Measurements from ENCODE around the gene UBQLN1.
"Not testable (repeated sequence)": the region's sequence is repeated elsewhere in the genome, so short reads cannot be mapped to it uniquely, and the experiment has no call there.

The UBQLN1 gene

DNA sequence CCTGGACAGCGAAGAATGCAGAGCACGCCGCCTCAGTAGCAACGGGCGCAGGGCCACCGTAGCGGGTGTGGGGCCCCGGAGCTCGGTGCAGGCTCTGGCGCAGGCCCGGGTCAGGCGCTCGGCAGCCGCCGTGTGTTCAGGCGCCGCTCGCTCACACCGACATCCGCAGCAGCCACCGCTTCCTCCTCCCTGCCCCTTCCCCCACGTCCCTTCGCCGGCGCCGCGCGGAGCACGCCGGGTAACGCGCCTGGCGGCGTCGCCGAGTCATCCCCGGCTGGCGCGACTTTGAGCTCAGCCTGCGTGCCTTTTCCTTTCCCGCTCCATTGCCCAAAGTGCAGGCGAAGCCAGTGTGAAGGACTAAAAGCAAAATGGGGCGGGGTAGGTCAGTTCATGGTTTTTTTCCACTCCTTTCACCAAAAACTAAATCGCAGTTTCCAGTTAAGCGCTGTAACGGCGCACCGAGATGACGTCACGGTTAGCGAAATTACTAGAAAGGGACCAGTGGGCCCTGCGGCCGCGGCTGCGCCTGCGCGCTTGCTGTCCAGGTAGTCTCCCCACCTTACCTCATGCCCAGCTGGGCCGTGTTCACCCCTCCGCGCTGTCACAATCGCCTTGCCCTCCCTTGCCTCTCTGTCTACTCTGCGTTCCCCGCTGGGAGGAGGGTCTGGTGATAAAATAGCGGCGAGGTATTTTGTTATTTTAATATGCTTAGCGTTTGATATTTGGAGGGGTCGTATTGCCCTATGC is at the start of gene UBQLN1:
Gene UBQLN1, minus strand, starts transcription at position 191 of the 747 bp plus-strand sequence. CDS start 279 bp downstream, outside the sequence.
- DNase-seq (ENCODE audit: low read depth): peak; percentile 92

- DNase-seq (ENCODE audit: low read depth): no peak
Measured at GRCh38 chr9:83754383-83754977, 46.7 kb upstream of the UBQLN1 start.

GRCh38 chr9:83749706-83750105 is 41.9 kb upstream of the UBQLN1 start:
- DNase-seq (ENCODE audit: low read depth): no peak

DNA sequence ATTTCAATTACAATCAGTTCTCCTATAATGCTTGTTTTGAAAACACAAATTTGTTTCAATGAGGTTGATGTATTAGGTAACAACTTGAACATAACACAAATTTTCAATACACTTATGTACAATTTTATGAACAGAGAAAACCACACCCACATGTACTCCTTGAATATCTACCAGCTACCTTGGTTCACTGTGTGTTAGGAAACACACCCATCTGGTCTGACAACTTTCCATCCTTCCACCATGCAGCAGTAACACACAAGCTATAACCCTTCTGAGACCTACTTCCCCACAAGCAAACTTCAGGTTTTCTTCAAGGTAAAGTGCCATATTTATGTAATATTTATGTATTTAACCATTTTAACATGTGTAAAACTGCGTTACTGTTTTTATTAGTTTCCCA is 36.4 kb upstream of the UBQLN1 start:
- DNase-seq (ENCODE audit: low read depth): no peak

- no peak for DNase-seq (ENCODE audit: low read depth)
Measured at GRCh38 chr9:83733739-83734138, 26.0 kb upstream of the UBQLN1 start.

GRCh38 chr9:83728591-83729368 is 21.0 kb upstream of the UBQLN1 start:
- DNase-seq (ENCODE audit: low read depth): not testable (repeated sequence)

DNA sequence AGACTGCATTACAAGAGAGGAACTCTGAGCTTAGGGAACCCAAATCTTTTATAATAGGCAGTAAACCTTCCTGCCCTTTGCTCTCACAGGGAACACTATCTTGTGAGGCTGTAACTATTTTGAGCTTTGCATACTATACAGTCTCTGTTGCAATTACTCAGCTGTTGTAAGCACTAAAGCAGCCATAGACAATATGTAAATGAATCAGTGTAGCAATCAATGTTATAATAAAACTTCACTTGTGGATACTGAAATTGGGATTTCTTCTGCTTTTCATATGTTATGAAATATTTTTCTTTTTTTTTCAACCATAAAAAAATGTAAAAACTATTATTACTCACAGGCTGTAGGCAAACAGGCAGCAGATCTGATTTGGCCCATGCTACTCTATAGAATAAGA is 16.7 kb upstream of the UBQLN1 start:
- DNase-seq (ENCODE audit: low read depth): no peak

- DNase-seq (ENCODE audit: low read depth): no peak
Measured at GRCh38 chr9:83722726-83723495, 15.2 kb upstream of the UBQLN1 start.

DNA sequence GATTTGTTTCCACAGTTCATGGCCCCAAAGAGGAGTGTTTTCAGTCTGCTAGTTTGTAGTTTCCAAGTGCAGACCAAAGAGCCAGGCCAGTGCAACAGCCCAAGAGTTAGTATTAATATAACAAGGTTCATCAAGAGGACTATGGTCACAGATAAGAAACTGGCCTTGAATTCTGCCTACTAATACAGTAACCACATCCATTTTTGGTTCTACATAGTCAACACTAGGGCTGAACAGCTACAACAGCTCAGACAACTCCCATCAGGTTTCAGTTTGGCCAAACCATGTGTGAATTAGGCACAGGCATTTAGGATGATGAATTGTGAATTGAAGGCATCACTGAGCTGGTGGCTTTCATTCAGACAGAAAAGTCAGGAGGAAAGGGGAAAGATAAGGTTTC is 13.8 kb upstream of the UBQLN1 start:
- DNase-seq (ENCODE audit: low read depth): no peak

DNA sequence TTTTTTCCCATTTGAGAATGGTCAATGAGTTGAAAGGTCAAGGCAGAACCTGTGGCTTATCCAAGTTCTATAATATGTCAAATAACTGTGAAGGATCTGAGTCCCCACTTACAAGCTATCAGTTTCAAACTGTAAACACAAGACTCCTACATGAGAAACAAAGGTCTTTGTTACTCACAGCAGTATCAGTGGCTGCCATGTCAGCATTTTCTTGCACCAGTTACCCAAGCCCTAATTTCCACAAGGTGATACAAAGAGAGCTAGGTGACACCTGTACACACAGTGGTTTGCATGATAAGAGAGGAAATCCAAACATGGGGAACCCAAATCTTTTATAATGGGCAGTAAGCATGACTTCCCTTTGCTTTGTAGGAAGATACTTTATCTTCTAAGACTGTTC is 8.0 kb upstream of the UBQLN1 start:
- DNase-seq (ENCODE audit: low read depth): no peak

GRCh38 chr9:83715221-83715620 is 7.5 kb upstream of the UBQLN1 start:
- no peak for DNase-seq (ENCODE audit: low read depth)

- DNase-seq (ENCODE audit: low read depth): no peak
Measured at GRCh38 chr9:83714329-83714728, 6.6 kb upstream of the UBQLN1 start.

DNA sequence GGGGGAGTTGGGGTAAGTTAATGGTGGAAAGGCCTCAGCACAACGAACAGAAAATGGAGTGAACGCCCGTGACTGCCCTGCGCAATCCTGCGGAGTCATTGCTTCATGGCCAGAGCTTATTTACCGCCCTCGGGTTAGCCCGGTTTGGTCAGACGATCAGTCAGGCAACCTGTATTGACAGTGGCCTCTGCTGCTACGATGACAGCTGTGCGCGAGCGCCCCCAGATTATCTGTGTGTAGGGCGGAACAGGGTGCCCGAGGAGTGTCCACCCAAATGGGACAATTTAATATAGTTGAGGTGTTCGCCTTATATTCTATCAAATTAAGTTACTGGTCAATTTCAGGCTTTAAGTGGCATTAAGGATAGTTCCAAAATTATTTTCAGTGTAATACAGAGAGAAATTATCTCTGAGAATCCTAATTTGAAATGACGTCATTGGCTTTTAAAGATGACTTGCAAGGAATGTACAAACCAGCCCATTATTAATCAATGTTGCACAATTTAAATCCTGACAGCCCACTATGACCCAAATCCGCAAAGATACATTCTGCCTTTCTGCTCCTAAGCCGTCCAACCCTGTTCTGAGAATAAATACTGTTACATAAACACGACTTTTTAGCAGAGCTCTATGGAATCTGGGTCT is 879 bp upstream of the UBQLN1 start:
- peak; percentile 71 for DNase-seq (ENCODE audit: low read depth)

GRCh38 chr9:83707518-83707767 is 315 bp downstream of the UBQLN1 start:
- no peak for DNase-seq (ENCODE audit: low read depth)

GRCh38 chr9:83706676-83707517 is 861 bp downstream of the UBQLN1 start:
- peak; percentile 3 for DNase-seq (ENCODE audit: low read depth)

GRCh38 chr9:83705219-83705651 is 2.5 kb downstream of the UBQLN1 start:
- not testable (repeated sequence) for DNase-seq (ENCODE audit: low read depth)

DNA sequence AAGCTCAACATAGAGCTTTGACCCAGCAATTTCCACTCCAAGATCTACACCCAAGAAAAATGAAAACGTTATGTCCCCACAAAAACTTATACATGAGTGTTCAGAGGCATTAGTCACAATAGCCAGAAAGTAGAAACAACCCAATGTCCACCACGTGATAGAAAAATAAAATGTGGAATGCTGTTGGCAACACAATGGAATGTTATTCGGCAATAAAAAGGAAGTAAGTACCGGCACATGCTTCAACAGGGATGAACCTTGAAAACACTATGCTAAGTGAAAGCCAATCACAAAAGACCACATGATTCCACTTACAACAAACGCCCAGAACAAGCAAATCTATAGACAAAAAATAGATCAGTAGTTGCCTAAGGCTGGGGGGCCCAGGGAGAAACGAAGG is 6.0 kb downstream of the UBQLN1 start:
- DNase-seq (ENCODE audit: low read depth): peak; percentile 64

DNA sequence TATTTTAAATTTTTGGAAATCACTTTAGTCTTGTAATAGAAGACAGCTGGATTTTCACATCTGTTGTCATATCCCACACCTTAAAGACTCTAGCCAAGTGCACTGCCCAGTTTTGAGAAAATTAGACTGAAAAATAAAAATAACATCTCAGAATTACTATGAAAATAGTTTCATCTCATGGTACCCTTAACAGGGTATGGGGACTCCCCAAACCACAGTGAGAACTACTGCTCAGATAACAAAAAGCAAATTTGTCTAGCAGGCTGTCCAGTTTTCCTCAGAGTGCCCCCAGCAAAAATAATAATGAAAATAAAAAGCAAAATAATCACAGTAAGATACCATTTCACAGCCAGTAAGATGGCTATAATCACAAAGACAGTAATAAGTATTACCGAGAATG is 6.5 kb downstream of the UBQLN1 start:
- DNase-seq (ENCODE audit: low read depth): no peak

GRCh38 chr9:83699615-83700014 is 8.1 kb downstream of the UBQLN1 start:
- no peak for DNase-seq (ENCODE audit: low read depth)

DNA sequence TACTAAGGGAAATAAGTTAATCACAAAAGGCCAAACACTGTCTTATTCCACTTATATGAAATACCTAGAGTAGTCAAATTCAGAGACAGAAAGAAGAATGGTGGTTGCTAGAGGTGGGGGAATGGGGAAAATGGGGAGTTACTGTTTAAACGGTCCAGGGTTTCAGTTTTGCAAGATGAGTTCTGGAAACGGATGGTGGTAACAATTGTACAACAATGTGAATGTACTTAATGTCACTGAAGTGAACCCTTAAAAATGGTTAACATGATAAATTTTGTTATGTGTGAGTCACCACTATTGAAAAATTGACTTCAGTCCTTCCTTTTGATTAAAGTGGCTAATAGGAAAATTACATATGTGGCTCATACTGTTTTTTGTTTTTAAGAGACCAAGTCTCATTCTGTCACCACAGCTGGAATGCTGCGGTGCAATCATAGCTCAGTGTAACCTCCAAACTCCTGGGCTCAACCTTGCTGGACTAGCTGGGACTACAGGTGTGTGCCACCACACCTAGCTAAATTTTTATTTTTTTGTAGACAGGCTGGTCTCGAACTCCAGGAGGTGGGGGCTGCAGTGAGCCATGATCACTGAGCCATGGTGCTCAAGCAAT is 8.7 kb downstream of the UBQLN1 start:
- no peak for DNase-seq (ENCODE audit: low read depth)

- no peak for DNase-seq (ENCODE audit: low read depth)
Measured at GRCh38 chr9:83691492-83691891, 16.3 kb downstream of the UBQLN1 start.
